ENCODE measurements around the gene CSAD.

- no peak for TF ChIP-seq CTCF (IDR thresholded peaks at IDR 0.05; ENCODE audit: insufficient read depth, low read length, poor library complexity, severe bottlenecking)
- no peak for TF ChIP-seq EZH2phosphoT487 (conservative IDR thresholded peaks at IDR 0.05; ENCODE audit: low read length)
These were observed 20.1 kb downstream of the CSAD start for GRCh38 chr12:53160673-53161072.
